Adrenal gland (tissue), 12 donors: ENCODE results near the gene TMSB10. TPM values are rescaled to one million over a fixed set of nuclear protein-coding genes. Genes with fewer than 3 reads are reported as not detected.
A peak's percentile ranks its signal among the peaks of the same experiment; 100 is the strongest.

Experiments
- DNase-seq, 7 donors: peaks; one replicate each; pipeline ENCODE4 v3.0.0-alpha.2; 2019 to 2020
- H3K27ac ChIP-seq, 5 donors: fragments of 200-600 bp; sonication (generic) in 4 of 5; 1 replicate in 3 of 5; 2 replicates in 2 of 5; pipeline versions ENCODE4 v1.5.1 to v1.8.0; 2016 to 2020; ENCODE audit warnings: mild to moderate bottlenecking in 1 of 5
- H3K27me3 ChIP-seq: fragments of 200-600 bp; 2 replicates; pipeline ENCODE4 v1.8.0; 2021
- H3K36me3 ChIP-seq, 2 donors: fragments of 200-600 bp; replicated peaks in 1 of 2; 1 replicate in 1 of 2; 2 replicates in 1 of 2; pipeline versions ENCODE4 v1.5.1 to v1.8.0; 2018 to 2022
- H3K4me1 ChIP-seq, 2 donors: fragments of 200-600 bp; replicated peaks in 1 of 2; 1 replicate in 1 of 2; 2 replicates in 1 of 2; pipeline versions ENCODE4 v1.5.1 to v1.8.0; 2018 to 2021
- H3K4me3 ChIP-seq, 4 donors: fragments of 200-600 bp; sonication (generic) in 3 of 4; one replicate each; pipeline ENCODE4 v1.5.1; 2016 to 2018
- H3K9me3 ChIP-seq, 3 donors: fragments of 200-600 bp; sonication (generic) in 1 of 3; replicated peaks in 1 of 3; 1 replicate in 2 of 3; 2 replicates in 1 of 3; pipeline versions ENCODE4 v1.5.1 to v1.8.0; 2016 to 2021
- POLR2A ChIP-seq, 2 donors: fragments of 450-650 bp; IDR thresholded peaks; one replicate each; pipeline ENCODE4 v1.6.1; 2017; ENCODE audit warnings: antibody characterized with exemption in 2 of 2, mild to moderate bottlenecking in 2 of 2, moderate library complexity in 1 of 2
- WGBS, 4 donors: extraction: QIAGEN DNeasy Blood & Tissue Kit in 2 of 4; methylation state at CpG; one replicate each; pipeline versions ENCODE4 v1.1.5 to v1.1.7; 2013 to 2017; 5-methylcytosine and 5-hydroxymethylcytosine counted together
- intact Hi-C, 2 donors: fragments of 100-400 bp; cut with DNase I; formaldehyde crosslinking; loops; one replicate each; pipeline versions ENCODE4 v1.14.1 to v1.15.0; 2022 to 2023
- polyA plus RNA-seq, 3 donors: library from polyadenylated mRNA; stranded (reverse); fragments of 200-250 nt in 2 of 3; fragments of 350-450 nt in 1 of 3; fragmentation: Illumina TruSeq in 1 of 3; extraction: RNeasy Lipid Tissue Mini Kit (QIAGEN cat#74804) in 1 of 3; gene quantifications; one replicate each; pipeline ENCODE4 v1.2.3, GENCODE V29; 2013 to 2014
- total RNA-seq, 9 donors: library from RNA; depleted of rRNA in 4 of 9; stranded (reverse); fragments of >200 nt in 4 of 9; fragments of 120-200 nt in 1 of 9; fragmentation: NEBNext Ultra II Directional in 1 of 9; extraction: Animal tissue kit (Norgen Biotek cat#: 25700) in 1 of 9; gene quantifications; one replicate each; pipeline versions ENCODE4 v1.1.0 to v1.2.4, GENCODE V29; 2013 to 2023
- TF ChIP-seq, protein P1 (sequence below), 6 experiments: fragments of 450-650 bp in 4 of 6; fragments of 200-600 bp in 2 of 6; sonication (generic) in 1 of 6; IDR thresholded peaks; 1 replicate in 5 of 6; 2 replicates in 1 of 6; pipeline versions ENCODE4 v1.5.1 to v1.8.0; 2016 to 2021; ENCODE audit warnings: antibody characterized with exemption in 6 of 6, mild to moderate bottlenecking in 2 of 6, moderate library complexity in 1 of 6
- donor health status: healthy with polysubstance abuse.
- donor health status: Bipolar disorder and iron deficiency.
- donor health status: DM: yes; HTN: yes; CAD: no.
- donor health status: DM: no; HTN: no; CAD: no.
- donor health status: DM: no; HTN: no; CAD: no.
- donor health status: DM: yes; HTN: yes; CAD: no.

Gene TMSB10
- total and polyA plus RNA-seq, 12 donors: 473 to 2,004 (median 1,367) TPM

DNA sequence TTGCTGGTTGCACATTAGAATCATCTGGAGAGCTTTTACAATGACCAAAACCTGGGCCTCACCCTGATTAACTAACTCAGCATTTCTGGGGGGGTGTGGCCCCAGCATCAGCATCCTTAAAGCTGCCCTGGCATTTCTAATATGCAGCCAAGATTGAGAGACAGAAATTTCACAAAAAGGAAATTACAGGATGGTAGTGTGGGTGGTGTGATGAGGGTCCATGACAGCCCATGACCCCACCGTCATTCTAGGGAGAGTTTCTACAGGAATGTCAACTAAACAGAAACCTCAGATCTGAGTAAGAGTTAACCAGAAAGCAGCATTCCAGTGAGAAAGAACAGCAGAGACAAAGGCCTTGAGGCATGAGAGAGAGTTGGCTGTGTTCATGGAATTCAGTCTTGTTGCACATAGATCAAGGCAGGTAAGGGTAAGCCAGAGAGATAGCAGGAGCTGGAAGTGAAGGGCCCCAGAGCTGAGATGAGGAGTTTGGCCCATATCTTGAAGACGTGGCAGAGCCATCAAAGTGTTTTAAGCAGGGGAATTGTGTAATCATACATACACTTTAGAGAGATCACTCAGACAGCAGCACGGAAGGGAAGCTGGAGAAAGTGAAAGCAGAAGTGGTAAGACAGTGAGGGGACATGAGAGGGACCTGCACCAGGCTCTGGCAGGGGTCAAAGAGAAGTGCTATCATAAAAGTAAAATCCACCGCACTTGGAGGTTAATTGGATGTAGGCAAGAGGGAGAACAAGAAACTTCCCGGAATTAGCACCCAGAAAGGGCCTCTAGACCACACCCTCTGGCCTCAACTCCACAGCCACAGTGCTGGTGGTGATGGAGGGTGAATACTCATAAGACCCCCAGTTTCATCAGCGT lies 16.8 kb upstream of the TMSB10 start:
- intact Hi-C loops: no loop called here
- 19 to 21% (median 20%) methylated on average over 6 of the region's 6 CpGs for WGBS, 4 donors
- Histone ChIP-seq H3K9me3 (no peaks in the 10 kb centered on the region), H3K4me3 (peak overlapping the region in 2 of 4 donors; percentile 23 to 37), H3K27ac (peak overlapping the region in 4 of 5 donors; percentile 18 to 70 (median 55)), H3K27me3 (peaks cover 2% of the 10 kb centered on the region), H3K4me1 (peaks cover 5 to 11% of the 10 kb centered on the region in 2 donors), H3K36me3 (no peaks in the 10 kb centered on the region)
- TF ChIP-seq, protein P1, sequence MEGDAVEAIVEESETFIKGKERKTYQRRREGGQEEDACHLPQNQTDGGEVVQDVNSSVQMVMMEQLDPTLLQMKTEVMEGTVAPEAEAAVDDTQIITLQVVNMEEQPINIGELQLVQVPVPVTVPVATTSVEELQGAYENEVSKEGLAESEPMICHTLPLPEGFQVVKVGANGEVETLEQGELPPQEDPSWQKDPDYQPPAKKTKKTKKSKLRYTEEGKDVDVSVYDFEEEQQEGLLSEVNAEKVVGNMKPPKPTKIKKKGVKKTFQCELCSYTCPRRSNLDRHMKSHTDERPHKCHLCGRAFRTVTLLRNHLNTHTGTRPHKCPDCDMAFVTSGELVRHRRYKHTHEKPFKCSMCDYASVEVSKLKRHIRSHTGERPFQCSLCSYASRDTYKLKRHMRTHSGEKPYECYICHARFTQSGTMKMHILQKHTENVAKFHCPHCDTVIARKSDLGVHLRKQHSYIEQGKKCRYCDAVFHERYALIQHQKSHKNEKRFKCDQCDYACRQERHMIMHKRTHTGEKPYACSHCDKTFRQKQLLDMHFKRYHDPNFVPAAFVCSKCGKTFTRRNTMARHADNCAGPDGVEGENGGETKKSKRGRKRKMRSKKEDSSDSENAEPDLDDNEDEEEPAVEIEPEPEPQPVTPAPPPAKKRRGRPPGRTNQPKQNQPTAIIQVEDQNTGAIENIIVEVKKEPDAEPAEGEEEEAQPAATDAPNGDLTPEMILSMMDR (IDR thresholded peaks at IDR 0.05): no peak
- no peak for TF ChIP-seq POLR2A (IDR thresholded peaks at IDR 0.05)
- peak in 6 of 7 donors; percentile 31 to 66 (median 57) for DNase-seq

DNA sequence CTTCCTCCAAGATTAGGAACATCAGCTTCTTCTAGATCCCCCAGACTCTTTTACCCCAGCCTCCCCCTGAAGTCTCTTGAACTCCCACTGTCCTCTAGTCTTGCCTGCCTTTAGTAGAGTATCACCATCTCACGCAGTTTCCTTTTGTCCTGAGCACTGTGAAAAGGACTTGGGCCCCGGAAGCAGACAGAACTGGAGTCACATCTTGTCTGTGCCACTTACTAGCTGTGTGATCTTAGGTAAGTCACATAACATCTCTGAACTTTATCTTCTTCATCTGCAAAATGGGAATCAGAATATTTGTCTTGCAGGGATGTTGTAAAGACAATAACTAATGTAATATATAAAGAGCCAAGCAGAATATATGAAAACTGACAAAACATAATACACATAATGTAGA lies 16.1 kb upstream of the TMSB10 start:
- peaks cover 5 to 11% of the 10 kb centered on the region in 2 donors for H3K4me1 ChIP-seq
- H3K27me3 ChIP-seq: no peaks in the 10 kb centered on the region
- no peak for DNase-seq
- intact Hi-C loops: no loop called here
- H3K27ac ChIP-seq: peak overlapping the region in 3 of 5 donors; percentile 46 to 70 (median 64)
- no peak overlapping the region for H3K4me3 ChIP-seq
- H3K36me3 ChIP-seq: no peaks in the 10 kb centered on the region
- no peaks in the 10 kb centered on the region for H3K9me3 ChIP-seq
- TF ChIP-seq, protein P1 (IDR thresholded peaks at IDR 0.05): no peak
- TF ChIP-seq POLR2A (IDR thresholded peaks at IDR 0.05): no peak
- WGBS, 4 donors: 86 to 93% (median 89%) methylated on average over 2 of the region's 2 CpGs

DNA sequence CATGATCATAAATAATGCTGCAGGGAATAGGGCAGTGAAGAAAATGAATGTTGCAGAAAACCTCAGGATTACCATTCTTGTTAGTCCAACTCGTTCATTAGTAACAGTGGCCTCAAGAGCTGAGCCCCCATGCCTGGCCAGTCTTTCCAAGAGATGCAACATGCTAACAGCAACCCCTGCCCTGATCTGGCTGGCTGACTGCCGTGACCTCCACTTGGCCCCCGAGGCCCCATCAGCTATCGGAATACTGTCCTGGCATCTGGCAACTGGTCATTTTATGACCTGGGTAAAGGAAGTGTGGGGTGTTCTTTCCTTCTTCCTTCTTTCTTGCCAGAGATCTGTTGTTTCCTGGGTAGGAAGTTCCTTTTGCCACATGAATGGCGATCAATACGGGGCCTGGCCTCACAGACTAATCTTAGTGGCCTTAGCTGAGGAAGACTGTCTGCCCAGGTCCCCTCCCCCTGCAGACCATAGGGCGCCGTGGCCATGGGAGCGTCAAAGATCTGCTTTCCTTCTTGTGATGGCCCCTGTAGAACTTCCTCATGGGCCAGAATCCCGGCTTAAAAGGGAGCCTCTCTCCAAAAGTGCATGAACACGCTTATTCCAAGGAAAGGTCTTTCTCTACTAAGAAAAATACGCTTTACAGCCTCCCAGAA lies 14.0 kb upstream of the TMSB10 start:
- no peak overlapping the region for H3K27ac ChIP-seq
- no peaks in the 10 kb centered on the region for H3K27me3 ChIP-seq
- H3K4me1 ChIP-seq: peaks cover 5 to 15% of the 10 kb centered on the region in 2 donors
- WGBS, 4 donors: 76 to 88% (median 84%) methylated on average over 12 of the region's 12 CpGs
- no peaks in the 10 kb centered on the region for H3K9me3 ChIP-seq
- intact Hi-C loops: no loop called here
- H3K36me3 ChIP-seq: no peaks in the 10 kb centered on the region
- TF ChIP-seq, protein P1 (IDR thresholded peaks at IDR 0.05): no peak
- TF ChIP-seq POLR2A (IDR thresholded peaks at IDR 0.05): no peak
- peak in 1 of 7 donors; percentile 9 for DNase-seq
- no peak overlapping the region for H3K4me3 ChIP-seq

DNA sequence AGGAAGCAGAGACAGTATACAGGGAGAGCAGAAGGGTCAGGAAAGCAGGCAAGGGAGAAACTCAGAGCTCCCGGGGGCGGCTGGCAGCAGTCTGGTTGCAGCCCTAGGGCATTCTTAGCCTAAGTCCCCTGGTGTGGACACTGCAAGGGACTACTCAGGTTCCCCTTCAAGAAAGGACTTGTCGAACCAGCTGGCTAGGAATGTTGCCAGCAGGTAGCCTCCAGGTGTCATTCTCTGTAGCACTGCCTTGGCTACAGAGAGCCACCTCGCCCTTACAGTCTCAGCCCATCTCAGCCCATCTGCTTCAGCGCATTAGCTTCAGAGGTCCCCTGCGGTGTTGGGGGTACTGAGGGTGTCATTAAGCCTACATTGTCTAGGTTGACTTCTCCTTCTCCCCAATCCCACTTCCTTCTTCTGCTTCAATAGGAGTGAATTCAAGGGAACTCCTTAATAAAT lies 11.3 kb upstream of the TMSB10 start:
- DNase-seq: no peak
- H3K27me3 ChIP-seq: no peaks in the 10 kb centered on the region

More for the DNA sequence above, 11.3 kb upstream of the TMSB10 start:
- H3K9me3 ChIP-seq: no peaks in the 10 kb centered on the region
- no peak overlapping the region for H3K27ac ChIP-seq
- no peak overlapping the region for H3K4me3 ChIP-seq
- H3K36me3 ChIP-seq: no peaks in the 10 kb centered on the region
- intact Hi-C loops: no loop called here
- TF ChIP-seq POLR2A (IDR thresholded peaks at IDR 0.05): no peak
- TF ChIP-seq, protein P1 (IDR thresholded peaks at IDR 0.05): no peak
- WGBS, 4 donors: 84 to 97% (median 85%) methylated on average over 6 of the region's 6 CpGs
- H3K4me1 ChIP-seq: peaks cover 0 to 22% of the 10 kb centered on the region in 2 donors
